KBM-7 (cell line): ENCODE data around the gene ZNF599.

ENCODE experiments used
- DNase-seq: peaks from one replicate; pipeline ENCODE4 v3.0.0-alpha.2; 2015
- in situ Hi-C: fragments of 300-500 bp; cut with MboI; formaldehyde crosslinking; loops from 2 replicates; pipeline ENCODE4 v1.14.3; 2020; ENCODE audit warnings: low sequenced_read_pairs, low pct_unique_long_range_greater_than_20kb, mixed read lengths

Gene ZNF599

DNA sequence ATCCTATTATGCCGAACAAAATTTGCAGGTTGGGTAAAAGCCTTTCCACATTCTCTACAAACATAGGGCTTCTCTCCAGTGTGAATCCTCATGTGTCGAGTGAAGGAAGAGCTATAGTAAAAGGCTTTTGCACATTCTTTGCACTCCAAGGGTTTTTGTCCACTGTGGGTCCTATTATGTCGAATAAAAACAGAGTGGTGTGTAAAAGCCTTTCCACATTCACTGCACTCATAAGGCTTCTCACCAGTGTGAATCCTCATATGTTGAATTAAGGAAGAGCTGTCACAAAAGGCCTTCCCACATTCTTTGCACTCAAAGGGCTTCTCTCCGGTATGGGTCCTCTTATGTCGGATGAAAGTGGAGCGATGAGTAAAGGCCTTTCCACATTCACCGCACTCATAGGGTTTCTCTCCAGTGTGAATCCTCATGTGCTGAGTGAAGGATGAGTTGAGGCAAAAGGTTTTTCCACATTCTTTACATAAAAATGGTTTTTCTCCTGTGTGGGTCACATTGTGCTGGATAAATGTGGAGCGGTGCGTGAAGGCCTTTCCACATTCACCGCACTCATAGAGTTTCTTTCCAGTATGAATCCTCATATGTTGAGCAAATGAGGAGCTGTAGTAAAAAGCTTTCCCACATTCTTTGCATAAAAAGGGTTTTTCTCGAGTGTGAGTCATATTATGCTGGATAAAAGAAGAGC is 13.6 kb downstream of the ZNF599 start:
- DNase-seq: no peak
- in situ Hi-C loops: no loop called here

DNA sequence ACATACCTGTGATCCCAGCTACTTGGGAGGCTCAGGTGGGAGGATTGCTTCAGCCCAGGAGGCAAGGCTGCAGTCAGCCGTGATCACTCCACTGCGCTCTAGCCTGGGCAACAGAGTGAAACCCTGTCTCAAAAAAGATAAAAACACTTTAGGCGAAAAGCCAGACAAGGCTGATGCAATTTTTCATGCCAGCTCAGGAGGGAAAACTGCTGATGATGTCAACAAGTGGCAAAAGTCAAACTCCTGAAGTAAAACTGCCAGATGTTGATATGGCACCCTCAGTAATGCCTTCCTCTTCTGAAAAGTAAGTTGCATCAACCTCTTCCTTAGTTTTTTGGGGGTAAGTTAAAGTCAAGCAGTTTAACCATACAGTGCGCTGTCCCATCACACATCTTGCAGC is 15.6 kb downstream of the ZNF599 start:
- no peak for DNase-seq
- in situ Hi-C loops: no loop called here

GRCh38 chr19:34744896-34745690 is 27.9 kb downstream of the ZNF599 start:
- no peak for DNase-seq
- in situ Hi-C loops: no loop called here

- in situ Hi-C loops: no loop called here
- no peak for DNase-seq
Observed at GRCh38 chr19:34734537-34735103, 38.4 kb downstream of the ZNF599 start.

DNA sequence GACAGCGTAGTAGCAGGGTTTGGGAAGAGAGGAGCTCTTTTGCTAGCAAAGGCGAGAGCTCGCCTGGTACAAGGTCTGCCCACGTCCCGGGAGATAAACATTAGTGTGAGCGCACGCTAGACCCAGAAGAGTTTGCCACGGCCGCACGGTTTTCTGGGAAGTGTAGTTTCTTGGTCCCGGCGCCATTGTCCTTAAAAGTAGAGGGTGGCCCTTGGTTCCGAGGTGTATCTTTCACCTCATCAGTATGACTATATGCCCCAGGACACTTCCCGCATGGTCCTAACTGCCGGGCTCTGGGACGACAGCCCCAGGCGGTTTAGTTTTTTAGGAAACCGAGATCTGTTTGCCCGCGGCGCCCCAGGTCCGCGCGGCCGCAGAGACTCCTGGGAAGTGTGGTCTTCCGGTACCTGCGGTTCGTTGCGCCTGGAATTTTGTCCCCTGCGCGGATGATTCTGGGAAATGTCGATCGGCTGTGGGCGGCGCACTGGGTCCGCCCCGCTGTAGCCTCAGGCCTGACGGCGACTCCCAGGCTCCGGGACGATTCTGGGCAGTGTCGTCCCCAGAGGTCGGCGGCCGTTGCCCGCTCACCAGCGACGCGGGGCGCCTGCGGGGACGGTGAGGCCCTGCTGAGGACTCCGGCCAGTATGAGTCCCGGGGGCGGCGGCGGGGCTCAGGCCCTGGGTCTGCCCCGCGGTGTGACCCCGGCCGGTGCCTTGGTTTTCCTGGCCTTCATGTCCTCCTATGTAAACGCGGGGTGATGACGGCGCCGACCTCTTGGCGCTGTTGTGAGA is 39.1 kb downstream of the ZNF599 start, which contains the start of gene ZNF181:
TSS of gene ZNF181 (plus strand) at position 498 of the 791 bp plus-strand sequence. CDS start 795 bp downstream, outside the sequence.
- in situ Hi-C loops: no loop called here
- DNase-seq: peak; percentile 94

GRCh38 chr19:34733266-34733745 is 39.7 kb downstream of the ZNF599 start:
- peak; percentile 90 for DNase-seq
- in situ Hi-C loops: no loop called here

DNA sequence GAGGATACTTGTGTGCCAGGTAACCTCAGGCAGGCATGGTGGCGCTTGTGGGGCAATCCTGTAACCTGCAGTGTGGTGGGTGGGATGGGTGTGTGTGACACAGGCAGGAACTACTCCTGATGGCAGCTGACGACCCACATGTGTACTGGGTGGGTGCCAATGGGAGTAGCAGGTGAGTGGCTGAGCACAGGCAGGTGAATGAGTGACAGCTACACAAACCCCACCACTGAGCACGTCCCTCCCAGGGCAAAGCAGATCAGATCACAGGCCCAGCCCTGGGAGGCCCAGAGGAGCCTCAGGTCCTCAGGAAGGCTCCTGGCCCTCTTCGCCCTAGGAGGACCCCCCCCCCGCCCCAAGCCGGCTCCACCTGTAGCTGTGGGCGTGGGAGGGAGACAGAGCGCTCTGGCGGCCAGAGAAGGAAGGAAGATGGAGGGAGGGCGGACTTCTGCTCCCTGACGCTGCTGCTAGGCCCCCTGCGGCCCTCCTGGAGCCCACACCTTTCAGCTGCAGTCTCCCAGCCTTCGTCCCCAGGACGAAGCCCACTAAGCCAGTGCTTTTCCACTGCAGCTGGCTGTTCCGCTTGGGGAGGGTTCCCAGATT is 40.3 kb downstream of the ZNF599 start:
- DNase-seq: no peak
- in situ Hi-C loops: no loop called here

DNA sequence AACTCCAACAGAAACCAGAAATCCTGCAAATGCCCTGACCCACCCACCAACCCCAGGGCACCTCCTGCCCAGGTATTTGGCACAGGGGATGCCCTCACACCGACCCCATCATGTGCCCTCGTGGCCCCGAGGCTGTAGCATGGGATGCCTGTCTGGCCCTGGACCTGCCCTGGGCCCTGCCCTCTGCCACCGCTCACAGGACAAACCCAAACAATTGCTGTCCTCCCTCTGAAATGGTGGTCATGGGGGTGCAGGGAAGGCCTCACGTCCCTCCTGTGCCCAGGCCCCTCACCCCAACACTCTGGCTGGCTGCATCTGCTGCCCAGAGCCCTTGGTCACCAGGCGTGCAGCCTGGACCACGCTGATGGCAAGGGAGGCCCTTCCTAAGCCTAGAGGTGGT is 41.1 kb downstream of the ZNF599 start:
- no peak for DNase-seq
- in situ Hi-C loops: no loop called here

DNA sequence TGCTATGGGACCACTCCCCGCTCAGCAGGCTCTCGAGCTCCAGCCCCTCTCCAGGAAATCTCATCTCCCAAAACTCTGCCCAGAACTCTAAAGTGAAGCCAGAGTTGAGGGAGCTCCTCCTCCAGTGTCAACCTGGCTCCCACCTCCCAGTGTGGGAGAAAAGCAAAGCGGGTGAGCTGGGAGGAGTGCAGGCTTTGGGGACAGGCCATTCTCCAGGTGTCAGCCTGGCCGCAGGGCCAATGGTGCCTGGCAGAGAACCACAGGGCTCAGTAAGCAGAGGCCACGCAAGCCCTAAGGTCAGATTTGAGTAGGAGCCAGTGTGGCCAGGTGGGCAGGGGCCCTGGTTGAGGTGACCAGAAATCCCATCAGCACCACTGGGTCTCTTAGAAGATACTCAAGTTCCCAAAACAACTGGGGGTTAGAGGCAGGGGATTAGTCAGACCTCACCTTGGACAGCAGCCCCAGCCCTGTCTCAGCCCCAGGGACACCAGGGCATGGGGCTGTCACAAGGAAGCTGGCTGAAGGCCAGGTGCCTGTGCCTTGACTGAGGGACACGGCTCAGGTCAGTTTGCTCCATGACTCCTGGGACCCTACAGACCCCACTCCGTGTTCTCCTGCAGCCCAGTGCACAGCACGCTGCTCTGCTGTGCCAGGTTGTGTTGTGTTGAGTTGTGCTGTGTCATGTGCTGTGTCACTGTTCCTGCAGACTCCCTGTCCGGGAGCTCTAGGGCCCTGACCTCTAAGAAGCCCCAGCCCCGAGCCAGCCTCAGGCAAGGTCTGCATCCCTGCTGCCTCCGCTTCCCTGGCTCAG is 41.8 kb downstream of the ZNF599 start:
- no peak for DNase-seq
- in situ Hi-C loops: no loop called here

GRCh38 chr19:34725400-34725799 is 47.6 kb downstream of the ZNF599 start:
- in situ Hi-C loops: no loop called here
- no peak for DNase-seq

GRCh38 chr19:34722353-34722752 is 50.7 kb downstream of the ZNF599 start:
- no peak for DNase-seq
- in situ Hi-C loops: no loop called here

GRCh38 chr19:34715357-34715756 is 57.7 kb downstream of the ZNF599 start:
- no peak for DNase-seq
- in situ Hi-C loops: no loop called here

- in situ Hi-C loops: no loop called here
- DNase-seq: no peak
Observed at GRCh38 chr19:34713262-34713637, 59.8 kb downstream of the ZNF599 start.

GRCh38 chr19:34712395-34713261 is 60.4 kb downstream of the ZNF599 start:
- peak; percentile 70 for DNase-seq
- in situ Hi-C loops: no loop called here

DNA sequence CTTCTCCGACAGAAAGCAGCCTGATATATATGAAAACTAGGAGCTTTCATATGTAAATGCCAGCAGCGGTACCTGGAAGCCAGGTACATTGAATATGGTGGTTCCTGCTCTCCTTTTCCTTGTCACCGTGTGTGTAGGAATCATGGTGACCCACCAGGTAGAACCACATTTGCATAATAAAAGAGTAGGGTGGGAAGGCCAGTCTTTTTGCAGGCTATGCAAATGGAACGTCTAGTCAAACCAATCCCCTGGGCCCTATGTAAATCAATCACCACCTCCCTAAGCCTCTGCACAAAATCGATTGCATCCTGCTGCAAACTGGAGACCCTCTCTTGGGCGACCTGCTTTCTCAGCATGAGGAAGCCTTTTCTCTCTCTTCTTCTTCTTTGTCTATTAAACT is 61.1 kb downstream of the ZNF599 start:
- in situ Hi-C loops: no loop called here
- no peak for DNase-seq
